Mesenchymal stem cell (in vitro differentiated cells and primary cell): ENCODE results near the gene MEF2C.

Source experiments
- DNase-seq: peaks from one replicate; pipeline ENCODE4 v3.0.0-alpha.2; 2013
- H2AFZ ChIP-seq: one replicate; pipeline ENCODE4 v1.6.1; 2013; ENCODE audit warnings: low read depth, mild to moderate bottlenecking, control low read depth, inconsistent platforms, low read length, moderate library complexity
- H2AK5ac ChIP-seq: 2 replicates; pipeline ENCODE4 v1.6.1; 2013; ENCODE audit warnings: low read length, moderate library complexity, mild to moderate bottlenecking, inconsistent platforms; ENCODE audit not compliant: severe bottlenecking
- H2BK120ac ChIP-seq: one replicate; pipeline ENCODE4 v1.6.1; 2013; ENCODE audit warnings: low read depth, mild to moderate bottlenecking, inconsistent platforms, low read length, moderate library complexity
- H2BK12ac ChIP-seq, 2 experiments: one replicate each; pipeline ENCODE4 v1.6.1; 2013; ENCODE audit warnings: inconsistent platforms in 2 of 2, low read length in 2 of 2, mild to moderate bottlenecking in 2 of 2, moderate library complexity in 2 of 2, control low read depth in 1 of 2
- H2BK15ac ChIP-seq: one replicate; pipeline ENCODE4 v1.6.1; 2013; ENCODE audit warnings: mild to moderate bottlenecking, low read depth, inconsistent platforms; ENCODE audit not compliant: poor library complexity, severe bottlenecking
- H2BK5ac ChIP-seq: 2 replicates; pipeline ENCODE4 v1.6.1; 2013; ENCODE audit warnings: low read depth, mild to moderate bottlenecking, low read length, control low read depth, inconsistent platforms; ENCODE audit not compliant: poor library complexity, severe bottlenecking
- H3K14ac ChIP-seq, 2 experiments: one replicate each; pipeline ENCODE4 v1.6.1; 2013; ENCODE audit warnings: inconsistent platforms in 2 of 2, low read length in 2 of 2, control low read depth in 1 of 2, mild to moderate bottlenecking in 1 of 2, moderate library complexity in 1 of 2
- H3K18ac ChIP-seq, 2 experiments: one replicate each; pipeline ENCODE4 v1.6.1; 2013; ENCODE audit warnings: inconsistent platforms in 2 of 2, low read length in 2 of 2, control low read depth in 1 of 2, low read depth in 1 of 2, mild to moderate bottlenecking in 1 of 2
- H3K23ac ChIP-seq, 2 experiments: one replicate each; pipeline ENCODE4 v1.6.1; 2013; ENCODE audit warnings: inconsistent platforms in 2 of 2, low read length in 2 of 2, mild to moderate bottlenecking in 2 of 2, moderate library complexity in 2 of 2, control low read depth in 1 of 2
- H3K27ac ChIP-seq: 2 replicates; pipeline ENCODE4 v1.5.1; 2013; ENCODE audit warnings: mild to moderate bottlenecking, moderate library complexity, low read length, control low read depth, inconsistent platforms; ENCODE audit not compliant: poor library complexity, severe bottlenecking
- H3K27me3 ChIP-seq, 2 experiments: 2 replicates each; pipeline versions ENCODE4 v1.6.1 to v1.7.0; 2013; ENCODE audit warnings: low read length in 2 of 2, mild to moderate bottlenecking in 2 of 2, moderate library complexity in 2 of 2, control low read depth in 1 of 2, inconsistent platforms in 1 of 2; ENCODE audit not compliant: control insufficient read depth in 1 of 2, insufficient read depth in 1 of 2
- H3K36me3 ChIP-seq, 2 experiments: 2 replicates each; pipeline versions ENCODE4 v1.6.1 to v1.7.0; 2013; ENCODE audit warnings: low read length in 2 of 2, control low read depth in 1 of 2, inconsistent platforms in 1 of 2, low read depth in 1 of 2, mild to moderate bottlenecking in 1 of 2; ENCODE audit not compliant: insufficient read depth in 2 of 2, control insufficient read depth in 1 of 2
- H3K4ac ChIP-seq, 2 experiments: one replicate each; pipeline ENCODE4 v1.6.1; 2013; ENCODE audit warnings: inconsistent platforms in 2 of 2, low read length in 2 of 2, mild to moderate bottlenecking in 2 of 2, moderate library complexity in 2 of 2, control low read depth in 1 of 2, low read depth in 1 of 2
- H3K4me1 ChIP-seq: 2 replicates; pipeline ENCODE4 v1.6.1; 2013; ENCODE audit warnings: low read depth, low read length, control low read depth; ENCODE audit not compliant: control insufficient read depth, insufficient read depth
- H3K4me2 ChIP-seq: 2 replicates; pipeline ENCODE4 v1.6.1; 2013; ENCODE audit warnings: low read length, mild to moderate bottlenecking, inconsistent platforms; ENCODE audit not compliant: poor library complexity, severe bottlenecking
- H3K4me3 ChIP-seq, 2 experiments: 2 replicates each; pipeline versions ENCODE4 v1.5.1 to v1.7.0; 2013; ENCODE audit warnings: low read length in 2 of 2, mild to moderate bottlenecking in 2 of 2, control low read depth in 1 of 2, low read depth in 1 of 2; ENCODE audit not compliant: insufficient read depth in 1 of 2
- H3K79me1 ChIP-seq: replicated peaks from 2 replicates; pipeline ENCODE4 v1.6.1; 2013; ENCODE audit warnings: mild to moderate bottlenecking, control low read depth, low read length, inconsistent platforms; ENCODE audit not compliant: poor library complexity, severe bottlenecking
- H3K9ac ChIP-seq: 2 replicates; pipeline ENCODE4 v1.7.0; 2013; ENCODE audit warnings: mild to moderate bottlenecking, low read length, moderate library complexity
- H3K9me3 ChIP-seq: 2 replicates; pipeline ENCODE4 v1.7.0; 2013; ENCODE audit warnings: mild to moderate bottlenecking, low read length; ENCODE audit not compliant: control insufficient read depth
- H4K8ac ChIP-seq: one replicate; pipeline ENCODE4 v1.6.1; 2013; ENCODE audit warnings: inconsistent platforms, mild to moderate bottlenecking, low read length, moderate library complexity
- H4K91ac ChIP-seq: one replicate; pipeline ENCODE4 v1.6.1; 2013; ENCODE audit warnings: mild to moderate bottlenecking, low read length, inconsistent platforms
- WGBS: methylation state at CpG from one replicate; pipeline ENCODE4 v1.1.7; 2013; ENCODE audit warnings: mixed read lengths; 5-methylcytosine and 5-hydroxymethylcytosine counted together

MEF2C gene

DNA sequence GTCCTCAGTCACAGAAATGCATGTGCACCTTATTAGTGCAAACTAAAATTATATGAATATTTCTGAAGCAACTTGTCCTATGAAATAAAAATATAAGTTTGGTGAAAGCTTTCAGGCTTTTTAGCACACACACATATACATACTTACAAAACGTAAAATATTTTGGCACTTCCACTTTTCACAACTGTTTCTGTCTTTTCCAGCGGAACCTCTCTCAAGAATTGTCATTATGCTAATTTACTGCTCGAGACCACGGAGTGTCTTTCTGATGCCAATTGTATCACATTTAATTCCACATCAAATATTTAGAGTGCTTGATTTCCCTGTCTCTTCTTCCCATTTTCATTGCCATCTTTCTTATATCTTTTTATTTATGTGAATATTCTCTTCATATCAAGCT, 100.4 kb downstream of the MEF2C start:
- Histone ChIP-seq H3K4ac (no peak overlapping the region), H3K4me3 (no peak overlapping the region), H3K14ac (no peak overlapping the region), H4K8ac (no peak overlapping the region), H3K27me3 (no peaks in the 10 kb centered on the region), H3K27ac (no peak overlapping the region), H2BK15ac (no peak overlapping the region), H3K23ac (no peak overlapping the region), H3K79me1 (no peaks in the 10 kb centered on the region), H4K91ac (no peak overlapping the region), H3K18ac (no peak overlapping the region), H3K4me2 (no peak overlapping the region), H3K9me3 (no peaks in the 10 kb centered on the region), H3K36me3 (no peaks in the 10 kb centered on the region), H2BK120ac (no peak overlapping the region), H3K4me1 (peaks cover 1% of the 10 kb centered on the region), H2BK5ac (no peak overlapping the region), H2BK12ac (no peak overlapping the region), H3K9ac (no peak overlapping the region), H2AFZ (no peak overlapping the region), H2AK5ac (no peak overlapping the region)
- 98% methylated on average over 4 of the region's 4 CpGs for WGBS
- no peak for DNase-seq

DNA sequence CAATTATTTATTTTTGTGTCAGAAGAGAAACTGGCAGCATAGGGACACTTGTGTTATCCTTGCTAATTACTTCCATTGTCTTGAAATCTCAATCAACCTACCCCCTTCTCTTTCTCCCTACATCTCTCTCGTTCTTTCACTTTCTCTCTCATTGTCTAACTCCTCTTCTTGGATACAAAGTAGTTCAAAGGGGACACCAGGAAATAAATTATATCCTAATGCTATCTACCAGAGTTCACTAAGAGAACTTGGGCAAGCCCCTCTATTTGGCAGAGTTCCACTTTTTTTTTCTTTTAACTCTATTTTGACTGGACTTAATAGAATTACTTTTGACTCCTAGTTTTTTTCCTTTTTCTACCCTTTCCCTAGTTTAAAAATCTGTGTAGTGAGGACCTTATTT, 102.2 kb downstream of the MEF2C start:
- DNase-seq = no peak
- 88% methylated on average over 1 of the region's 1 CpG for WGBS
- H2BK12ac ChIP-seq = no peak overlapping the region
- no peaks in the 10 kb centered on the region for H3K27me3 ChIP-seq
- H3K4ac ChIP-seq = no peak overlapping the region
- no peak overlapping the region for H3K27ac ChIP-seq
- H4K91ac ChIP-seq = no peak overlapping the region
- no peak overlapping the region for H3K4me3 ChIP-seq
- no peak overlapping the region for H3K18ac ChIP-seq
- no peak overlapping the region for H2BK5ac ChIP-seq
- H3K14ac ChIP-seq = no peak overlapping the region
- no peak overlapping the region for H2AFZ ChIP-seq
- no peak overlapping the region for H2BK15ac ChIP-seq
- H3K36me3 ChIP-seq = no peaks in the 10 kb centered on the region
- no peaks in the 10 kb centered on the region for H3K9me3 ChIP-seq
- no peak overlapping the region for H3K9ac ChIP-seq
- H3K79me1 ChIP-seq = no peaks in the 10 kb centered on the region
- no peak overlapping the region for H2AK5ac ChIP-seq
- peaks cover 1% of the 10 kb centered on the region for H3K4me1 ChIP-seq
- no peak overlapping the region for H4K8ac ChIP-seq
- H3K4me2 ChIP-seq = no peak overlapping the region
- no peak overlapping the region for H2BK120ac ChIP-seq
- H3K23ac ChIP-seq = no peak overlapping the region

DNA sequence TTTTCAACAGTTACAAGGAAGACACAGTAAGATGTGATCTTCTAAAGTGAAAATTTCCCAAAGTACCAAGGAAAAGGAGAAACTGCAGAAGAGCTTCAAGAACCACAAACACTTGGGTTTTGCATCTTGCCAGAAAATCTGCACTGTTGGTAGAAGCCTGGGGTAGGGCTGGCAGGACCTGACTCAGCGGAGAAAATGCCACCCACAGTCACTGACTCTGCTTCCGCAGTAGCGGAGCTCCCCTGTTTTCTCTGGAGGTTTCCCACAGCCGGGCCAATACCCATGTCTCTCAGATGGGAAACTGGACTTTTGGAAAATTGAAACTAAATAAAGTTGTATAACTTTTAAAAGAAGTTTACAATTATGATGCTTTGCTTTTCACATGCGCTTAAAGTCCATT, 104.2 kb downstream of the MEF2C start:
- Histone ChIP-seq H3K79me1 (no peaks in the 10 kb centered on the region), H3K9me3 (no peaks in the 10 kb centered on the region), H3K36me3 (no peaks in the 10 kb centered on the region), H3K14ac (no peak overlapping the region), H3K4me3 (no peak overlapping the region), H3K27me3 (no peaks in the 10 kb centered on the region), H3K27ac (no peak overlapping the region), H3K9ac (no peak overlapping the region), H3K4me1 (peaks cover 1% of the 10 kb centered on the region), H2BK12ac (no peak overlapping the region), H3K4ac (no peak overlapping the region), H4K8ac (no peak overlapping the region), H2AK5ac (no peak overlapping the region), H2BK5ac (no peak overlapping the region), H2AFZ (no peak overlapping the region), H3K4me2 (no peak overlapping the region), H3K23ac (no peak overlapping the region), H2BK120ac (no peak overlapping the region), H2BK15ac (no peak overlapping the region), H4K91ac (no peak overlapping the region), H3K18ac (no peak overlapping the region)
- WGBS = 94% methylated on average over 3 of the region's 5 CpGs
- DNase-seq = no peak

DNA sequence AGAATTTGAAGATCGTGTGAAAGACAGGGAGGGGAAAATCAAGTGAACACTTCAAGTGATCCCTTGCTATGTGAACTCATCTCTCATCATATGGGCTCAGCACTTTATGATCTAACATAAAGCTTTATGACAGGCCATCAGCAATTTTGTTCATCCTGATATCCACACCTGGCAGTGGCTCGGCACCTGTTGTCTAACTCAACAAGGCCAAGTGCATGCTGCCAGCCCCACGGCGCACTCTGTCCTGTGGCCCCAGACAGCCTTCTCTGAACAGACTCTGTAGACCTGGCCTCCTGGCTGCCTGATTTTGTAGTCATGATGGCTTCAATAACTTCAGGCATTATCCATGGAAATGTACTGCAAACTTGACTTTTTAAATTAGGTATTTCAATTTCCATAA, 106.3 kb downstream of the MEF2C start:
- no peak overlapping the region for H3K9ac ChIP-seq
- H3K79me1 ChIP-seq = no peaks in the 10 kb centered on the region
- H3K27me3 ChIP-seq = no peaks in the 10 kb centered on the region
- no peak overlapping the region for H2BK15ac ChIP-seq
- no peak overlapping the region for H4K8ac ChIP-seq
- H2BK12ac ChIP-seq = no peak overlapping the region
- H3K18ac ChIP-seq = no peak overlapping the region
- H3K4me3 ChIP-seq = no peak overlapping the region
- no peak overlapping the region for H2BK120ac ChIP-seq
- H3K4me2 ChIP-seq = no peak overlapping the region
- no peak overlapping the region for H2AK5ac ChIP-seq
- H3K23ac ChIP-seq = no peak overlapping the region
- WGBS = 97% methylated on average over 4 of the region's 4 CpGs
- DNase-seq = no peak
- no peak overlapping the region for H2AFZ ChIP-seq
- no peak overlapping the region for H3K27ac ChIP-seq
- no peaks in the 10 kb centered on the region for H3K36me3 ChIP-seq
- no peak overlapping the region for H2BK5ac ChIP-seq
- H4K91ac ChIP-seq = no peak overlapping the region
- H3K9me3 ChIP-seq = no peaks in the 10 kb centered on the region
- peaks cover 1% of the 10 kb centered on the region for H3K4me1 ChIP-seq
- H3K4ac ChIP-seq = no peak overlapping the region
- no peak overlapping the region for H3K14ac ChIP-seq
